ENCODE measurements around the gene SSB.

- TF ChIP-seq CTCF (IDR thresholded peaks at IDR 0.05; ENCODE audit: low read depth, low read length, missing input control), result no peak
- TF ChIP-seq, protein P1, sequence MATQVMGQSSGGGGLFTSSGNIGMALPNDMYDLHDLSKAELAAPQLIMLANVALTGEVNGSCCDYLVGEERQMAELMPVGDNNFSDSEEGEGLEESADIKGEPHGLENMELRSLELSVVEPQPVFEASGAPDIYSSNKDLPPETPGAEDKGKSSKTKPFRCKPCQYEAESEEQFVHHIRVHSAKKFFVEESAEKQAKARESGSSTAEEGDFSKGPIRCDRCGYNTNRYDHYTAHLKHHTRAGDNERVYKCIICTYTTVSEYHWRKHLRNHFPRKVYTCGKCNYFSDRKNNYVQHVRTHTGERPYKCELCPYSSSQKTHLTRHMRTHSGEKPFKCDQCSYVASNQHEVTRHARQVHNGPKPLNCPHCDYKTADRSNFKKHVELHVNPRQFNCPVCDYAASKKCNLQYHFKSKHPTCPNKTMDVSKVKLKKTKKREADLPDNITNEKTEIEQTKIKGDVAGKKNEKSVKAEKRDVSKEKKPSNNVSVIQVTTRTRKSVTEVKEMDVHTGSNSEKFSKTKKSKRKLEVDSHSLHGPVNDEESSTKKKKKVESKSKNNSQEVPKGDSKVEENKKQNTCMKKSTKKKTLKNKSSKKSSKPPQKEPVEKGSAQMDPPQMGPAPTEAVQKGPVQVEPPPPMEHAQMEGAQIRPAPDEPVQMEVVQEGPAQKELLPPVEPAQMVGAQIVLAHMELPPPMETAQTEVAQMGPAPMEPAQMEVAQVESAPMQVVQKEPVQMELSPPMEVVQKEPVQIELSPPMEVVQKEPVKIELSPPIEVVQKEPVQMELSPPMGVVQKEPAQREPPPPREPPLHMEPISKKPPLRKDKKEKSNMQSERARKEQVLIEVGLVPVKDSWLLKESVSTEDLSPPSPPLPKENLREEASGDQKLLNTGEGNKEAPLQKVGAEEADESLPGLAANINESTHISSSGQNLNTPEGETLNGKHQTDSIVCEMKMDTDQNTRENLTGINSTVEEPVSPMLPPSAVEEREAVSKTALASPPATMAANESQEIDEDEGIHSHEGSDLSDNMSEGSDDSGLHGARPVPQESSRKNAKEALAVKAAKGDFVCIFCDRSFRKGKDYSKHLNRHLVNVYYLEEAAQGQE (IDR thresholded peaks at IDR 0.05), result no peak
- TF ChIP-seq HNF4A (conservative IDR thresholded peaks at IDR 0.05), result no peak
- TF ChIP-seq, protein P2, sequence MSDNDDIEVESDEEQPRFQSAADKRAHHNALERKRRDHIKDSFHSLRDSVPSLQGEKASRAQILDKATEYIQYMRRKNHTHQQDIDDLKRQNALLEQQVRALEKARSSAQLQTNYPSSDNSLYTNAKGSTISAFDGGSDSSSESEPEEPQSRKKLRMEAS (IDR thresholded peaks at IDR 0.05), result no peak
- no peak for TF ChIP-seq JUND (IDR thresholded peaks at IDR 0.05)
- TF ChIP-seq TAF1 (conservative IDR thresholded peaks at IDR 0.05), result no peak
- no peak for TF ChIP-seq SP1 (IDR thresholded peaks at IDR 0.05)
- no peak for TF ChIP-seq RAD21 (IDR thresholded peaks at IDR 0.05)
- TF ChIP-seq RXRA (IDR thresholded peaks at IDR 0.05), result no peak
- no peak for TF ChIP-seq ATF3 (IDR thresholded peaks at IDR 0.05)
- TF ChIP-seq EGR1 (IDR thresholded peaks at IDR 0.05; ENCODE audit: low read depth in 2 of 2), result no peak
- no peak for TF ChIP-seq ZBTB33 (IDR thresholded peaks at IDR 0.05)
- TF ChIP-seq GABPA (IDR thresholded peaks at IDR 0.05 in 1 of 2, conservative IDR thresholded peaks at IDR 0.05 in 1 of 2), result no peak
Measured at GRCh38 chr2:169797601-169798000, 1.1 kb upstream of the SSB start.

Measured in liver (tissue), 3 donors.